ENCODE measurements around the gene DCLK2.

DCLK2 gene

DNA sequence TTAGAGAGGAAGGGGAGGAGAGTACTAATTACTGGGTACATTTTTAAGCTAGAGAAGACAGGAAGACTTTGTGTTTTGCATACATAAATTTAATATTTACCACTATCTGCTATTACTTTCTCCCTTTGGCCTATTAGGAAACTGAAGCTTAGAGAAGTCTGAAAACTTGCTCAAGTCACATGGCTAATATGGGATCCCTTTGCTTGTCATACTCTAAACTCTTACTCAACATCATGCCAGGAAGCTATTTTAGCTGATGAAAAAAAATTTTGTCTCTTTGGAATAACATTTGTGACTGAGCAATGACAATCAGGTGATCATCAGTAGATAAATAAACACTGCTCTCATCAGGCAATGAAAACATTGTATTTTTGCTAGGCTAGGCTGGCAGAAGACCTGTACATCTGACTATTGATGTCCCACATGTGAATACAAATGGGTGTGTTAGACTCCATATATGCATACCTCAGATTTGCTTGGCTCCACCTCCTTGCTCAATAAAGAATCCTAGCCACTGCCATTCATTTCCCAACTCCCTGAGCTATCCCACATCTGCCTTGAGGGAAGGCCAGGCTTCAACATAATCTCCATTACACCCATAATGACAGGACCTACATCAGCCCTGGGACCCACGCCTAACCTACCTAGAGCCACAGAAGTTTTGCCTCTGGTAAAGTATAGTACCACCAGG is 17.0 kb upstream of the DCLK2 start:
- Histone ChIP-seq H2AFZ (ENCODE audit: low read depth) (no peak overlapping the region), H3K4me3 (IDR thresholded peaks at IDR 0.05; ENCODE audit: insufficient read depth, low read depth, low read length) (no peak overlapping the region), H3K36me3 (ENCODE audit: insufficient read depth) (no peaks in the 10 kb centered on the region), H3K27ac (no peak overlapping the region), H3K4me2 (no peak overlapping the region), H4K20me1 (ENCODE audit: insufficient read depth) (no peaks in the 10 kb centered on the region), H3K9ac (no peak overlapping the region), H3K79me2 (ENCODE audit: insufficient read depth, low read depth) (no peaks in the 10 kb centered on the region), H3K4me1 (ENCODE audit: low read depth, poor library complexity, severe bottlenecking) (no peaks in the 10 kb centered on the region), H3K27me3 (ENCODE audit: insufficient read depth, low read depth) (no peaks in the 10 kb centered on the region)
- TF ChIP-seq, protein P1, sequence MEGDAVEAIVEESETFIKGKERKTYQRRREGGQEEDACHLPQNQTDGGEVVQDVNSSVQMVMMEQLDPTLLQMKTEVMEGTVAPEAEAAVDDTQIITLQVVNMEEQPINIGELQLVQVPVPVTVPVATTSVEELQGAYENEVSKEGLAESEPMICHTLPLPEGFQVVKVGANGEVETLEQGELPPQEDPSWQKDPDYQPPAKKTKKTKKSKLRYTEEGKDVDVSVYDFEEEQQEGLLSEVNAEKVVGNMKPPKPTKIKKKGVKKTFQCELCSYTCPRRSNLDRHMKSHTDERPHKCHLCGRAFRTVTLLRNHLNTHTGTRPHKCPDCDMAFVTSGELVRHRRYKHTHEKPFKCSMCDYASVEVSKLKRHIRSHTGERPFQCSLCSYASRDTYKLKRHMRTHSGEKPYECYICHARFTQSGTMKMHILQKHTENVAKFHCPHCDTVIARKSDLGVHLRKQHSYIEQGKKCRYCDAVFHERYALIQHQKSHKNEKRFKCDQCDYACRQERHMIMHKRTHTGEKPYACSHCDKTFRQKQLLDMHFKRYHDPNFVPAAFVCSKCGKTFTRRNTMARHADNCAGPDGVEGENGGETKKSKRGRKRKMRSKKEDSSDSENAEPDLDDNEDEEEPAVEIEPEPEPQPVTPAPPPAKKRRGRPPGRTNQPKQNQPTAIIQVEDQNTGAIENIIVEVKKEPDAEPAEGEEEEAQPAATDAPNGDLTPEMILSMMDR (conservative IDR thresholded peaks at IDR 0.05; ENCODE audit: low read depth, low read length): no peak

DNA sequence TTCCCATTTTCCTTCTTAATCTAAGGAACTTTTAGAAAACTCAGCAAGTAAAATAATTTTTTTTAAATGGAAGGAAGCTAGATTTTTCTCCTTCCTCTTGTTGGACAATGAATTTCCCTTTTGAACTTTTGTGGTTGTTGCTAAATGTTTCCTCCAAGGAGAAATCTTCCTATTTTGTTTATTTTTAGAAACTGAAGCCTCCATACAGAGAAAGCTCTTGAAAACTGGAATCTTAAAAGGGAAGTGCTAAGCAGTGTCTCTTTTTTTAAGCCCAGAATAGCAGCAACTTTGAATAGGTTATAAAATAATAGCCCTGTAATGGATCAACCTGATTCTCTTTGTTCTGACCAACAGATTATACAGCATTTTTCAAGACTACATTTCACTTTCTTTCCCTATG is 15.1 kb upstream of the DCLK2 start:
- H2AFZ ChIP-seq (ENCODE audit: low read depth): no peak overlapping the region
- no peaks in the 10 kb centered on the region for H4K20me1 ChIP-seq (ENCODE audit: insufficient read depth)
- no peak overlapping the region for H3K4me2 ChIP-seq
- TF ChIP-seq, protein P1 (conservative IDR thresholded peaks at IDR 0.05; ENCODE audit: low read depth, low read length): no peak
- H3K4me1 ChIP-seq (ENCODE audit: low read depth, poor library complexity, severe bottlenecking): no peaks in the 10 kb centered on the region
- H3K9ac ChIP-seq: no peak overlapping the region
- no peaks in the 10 kb centered on the region for H3K79me2 ChIP-seq (ENCODE audit: insufficient read depth, low read depth)
- H3K36me3 ChIP-seq (ENCODE audit: insufficient read depth): no peaks in the 10 kb centered on the region
- no peak overlapping the region for H3K27ac ChIP-seq
- no peaks in the 10 kb centered on the region for H3K27me3 ChIP-seq (ENCODE audit: insufficient read depth, low read depth)
- H3K4me3 ChIP-seq (IDR thresholded peaks at IDR 0.05; ENCODE audit: insufficient read depth, low read depth, low read length): no peak overlapping the region

DNA sequence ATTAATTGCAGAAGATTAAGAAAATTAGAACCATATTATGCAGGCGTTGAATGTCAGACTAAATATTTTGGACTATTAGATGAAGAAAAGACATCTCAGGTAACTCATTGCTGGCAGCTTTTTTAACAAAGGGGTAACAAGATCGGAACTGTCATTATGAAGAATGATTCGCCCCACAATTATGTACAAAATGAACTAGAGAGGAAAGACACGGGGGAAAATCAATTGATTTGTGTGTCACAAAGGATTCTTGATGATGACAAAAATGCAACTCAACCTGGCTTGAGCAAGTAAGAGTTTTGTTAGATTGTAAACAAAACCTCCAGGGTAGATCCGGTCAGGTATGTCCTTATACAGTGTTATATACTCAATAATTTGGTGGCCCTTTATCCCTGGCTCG is 12.5 kb upstream of the DCLK2 start:
- Histone ChIP-seq H3K4me2 (no peak overlapping the region), H3K9ac (no peak overlapping the region), H3K79me2 (ENCODE audit: insufficient read depth, low read depth) (no peaks in the 10 kb centered on the region), H4K20me1 (ENCODE audit: insufficient read depth) (no peaks in the 10 kb centered on the region), H2AFZ (ENCODE audit: low read depth) (no peak overlapping the region), H3K36me3 (ENCODE audit: insufficient read depth) (no peaks in the 10 kb centered on the region), H3K4me1 (ENCODE audit: low read depth, poor library complexity, severe bottlenecking) (no peaks in the 10 kb centered on the region), H3K27me3 (ENCODE audit: insufficient read depth, low read depth) (no peaks in the 10 kb centered on the region), H3K27ac (no peak overlapping the region), H3K4me3 (IDR thresholded peaks at IDR 0.05; ENCODE audit: insufficient read depth, low read depth, low read length) (no peak overlapping the region)
- TF ChIP-seq, protein P1 (conservative IDR thresholded peaks at IDR 0.05; ENCODE audit: low read depth, low read length): no peak

DNA sequence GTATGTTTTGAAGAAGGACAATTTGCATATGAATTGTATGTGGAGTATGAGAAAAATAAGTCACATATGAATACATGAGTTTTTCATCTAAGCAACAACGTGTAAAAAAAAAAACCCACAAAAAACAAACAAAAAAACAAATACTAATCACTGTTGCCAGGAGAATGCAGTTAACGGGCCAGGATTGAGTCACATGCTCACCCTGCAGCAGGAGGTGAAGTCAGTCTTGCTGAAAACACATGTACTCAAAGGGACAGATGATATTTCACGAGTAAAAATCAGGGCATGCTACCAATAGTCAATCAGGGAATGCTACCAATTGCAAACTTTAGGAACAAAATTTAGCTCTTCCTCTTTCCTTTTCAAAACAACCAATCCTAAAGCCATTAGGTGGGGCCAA is 10.4 kb upstream of the DCLK2 start:
- Histone ChIP-seq H3K9ac (no peak overlapping the region), H3K27me3 (ENCODE audit: insufficient read depth, low read depth) (no peaks in the 10 kb centered on the region), H3K36me3 (ENCODE audit: insufficient read depth) (no peaks in the 10 kb centered on the region), H3K79me2 (ENCODE audit: insufficient read depth, low read depth) (no peaks in the 10 kb centered on the region), H3K4me3 (IDR thresholded peaks at IDR 0.05; ENCODE audit: insufficient read depth, low read depth, low read length) (no peak overlapping the region), H3K4me1 (ENCODE audit: low read depth, poor library complexity, severe bottlenecking) (peaks cover 7% of the 10 kb centered on the region), H3K4me2 (no peak overlapping the region), H2AFZ (ENCODE audit: low read depth) (no peak overlapping the region), H3K27ac (no peak overlapping the region), H4K20me1 (ENCODE audit: insufficient read depth) (no peaks in the 10 kb centered on the region)
- TF ChIP-seq, protein P1 (conservative IDR thresholded peaks at IDR 0.05; ENCODE audit: low read depth, low read length): no peak
